Measurements from ENCODE around the gene LAMA2.

Gene LAMA2

GRCh38 chr6:129033581-129033980, 150.6 kb downstream of the LAMA2 start:
- Histone ChIP-seq H2AFZ (ENCODE audit: low read depth, low read length) (no peak overlapping the region), H4K20me1 (ENCODE audit: insufficient read depth, low read length) (no peaks in the 10 kb centered on the region), H3K9ac (ENCODE audit: low read length) (no peak overlapping the region), H3K27ac (ENCODE audit: low read length) (no peak overlapping the region), H3K4me3 (ENCODE audit: low read length) (no peak overlapping the region), H3K9me3 (ENCODE audit: insufficient read depth, low read length) (no peaks in the 10 kb centered on the region), H3K4me1 (ENCODE audit: low read length) (no peaks in the 10 kb centered on the region), H3K4me2 (ENCODE audit: low read length) (no peak overlapping the region), H3K36me3 (replicated peaks; ENCODE audit: low read depth, low read length) (no peaks in the 10 kb centered on the region), H3K79me2 (ENCODE audit: low read length) (no peaks in the 10 kb centered on the region), H3K27me3 (ENCODE audit: low read depth, low read length) (no peaks in the 10 kb centered on the region)
- no peak for TF ChIP-seq CTCF (IDR thresholded peaks at IDR 0.05; ENCODE audit: low read depth, low read length)
- no peak for TF ChIP-seq EZH2phosphoT487 (IDR thresholded peaks at IDR 0.05; ENCODE audit: low read depth)

- Histone ChIP-seq H2AFZ (ENCODE audit: low read depth, low read length) (no peak overlapping the region), H4K20me1 (ENCODE audit: insufficient read depth, low read length) (no peaks in the 10 kb centered on the region), H3K4me2 (ENCODE audit: low read length) (no peak overlapping the region), H3K27ac (ENCODE audit: low read length) (no peak overlapping the region), H3K27me3 (ENCODE audit: low read depth, low read length) (no peaks in the 10 kb centered on the region), H3K79me2 (ENCODE audit: low read length) (no peaks in the 10 kb centered on the region), H3K9me3 (ENCODE audit: insufficient read depth, low read length) (no peaks in the 10 kb centered on the region), H3K4me3 (ENCODE audit: low read length) (no peak overlapping the region), H3K9ac (ENCODE audit: low read length) (no peak overlapping the region), H3K4me1 (ENCODE audit: low read length) (no peaks in the 10 kb centered on the region), H3K36me3 (replicated peaks; ENCODE audit: low read depth, low read length) (no peaks in the 10 kb centered on the region)
- TF ChIP-seq CTCF (IDR thresholded peaks at IDR 0.05; ENCODE audit: low read depth, low read length) (no peak), EZH2phosphoT487 (IDR thresholded peaks at IDR 0.05; ENCODE audit: low read depth) (no peak)
Observed at GRCh38 chr6:129041563-129041962, 158.6 kb downstream of the LAMA2 start.

GRCh38 chr6:129046526-129046925, 163.6 kb downstream of the LAMA2 start:
- Histone ChIP-seq H3K79me2 (ENCODE audit: low read length) (no peaks in the 10 kb centered on the region), H2AFZ (ENCODE audit: low read depth, low read length) (no peak overlapping the region), H3K27ac (ENCODE audit: low read length) (no peak overlapping the region), H4K20me1 (ENCODE audit: insufficient read depth, low read length) (no peaks in the 10 kb centered on the region), H3K4me2 (ENCODE audit: low read length) (no peak overlapping the region), H3K4me1 (ENCODE audit: low read length) (no peaks in the 10 kb centered on the region), H3K4me3 (ENCODE audit: low read length) (no peak overlapping the region), H3K9me3 (ENCODE audit: insufficient read depth, low read length) (no peaks in the 10 kb centered on the region), H3K36me3 (replicated peaks; ENCODE audit: low read depth, low read length) (no peaks in the 10 kb centered on the region), H3K9ac (ENCODE audit: low read length) (no peak overlapping the region), H3K27me3 (ENCODE audit: low read depth, low read length) (no peaks in the 10 kb centered on the region)
- TF ChIP-seq CTCF (IDR thresholded peaks at IDR 0.05; ENCODE audit: low read depth, low read length) (no peak), EZH2phosphoT487 (IDR thresholded peaks at IDR 0.05; ENCODE audit: low read depth) (no peak)

- TF ChIP-seq EZH2phosphoT487 (IDR thresholded peaks at IDR 0.05; ENCODE audit: low read depth) (no peak), CTCF (IDR thresholded peaks at IDR 0.05; ENCODE audit: low read depth, low read length) (no peak)
- no peak overlapping the region for H3K4me2 ChIP-seq (ENCODE audit: low read length)
- no peak overlapping the region for H3K9ac ChIP-seq (ENCODE audit: low read length)
- H3K4me1 ChIP-seq (ENCODE audit: low read length) = no peaks in the 10 kb centered on the region
- H3K9me3 ChIP-seq (ENCODE audit: insufficient read depth, low read length) = no peaks in the 10 kb centered on the region
- H4K20me1 ChIP-seq (ENCODE audit: insufficient read depth, low read length) = no peaks in the 10 kb centered on the region
- no peak overlapping the region for H3K27ac ChIP-seq (ENCODE audit: low read length)
- H3K4me3 ChIP-seq (ENCODE audit: low read length) = no peak overlapping the region
- H3K79me2 ChIP-seq (ENCODE audit: low read length) = no peaks in the 10 kb centered on the region
- no peaks in the 10 kb centered on the region for H3K36me3 ChIP-seq (replicated peaks; ENCODE audit: low read depth, low read length)
- no peak overlapping the region for H2AFZ ChIP-seq (ENCODE audit: low read depth, low read length)
- H3K27me3 ChIP-seq (ENCODE audit: low read depth, low read length) = no peaks in the 10 kb centered on the region
Observed at GRCh38 chr6:129047834-129048233, 164.9 kb downstream of the LAMA2 start.
